HepG2 (cell line): ENCODE measurements around the gene CKAP2L. TPM values are rescaled to one million over a fixed set of nuclear protein-coding genes. Genes with fewer than 3 reads are reported as not detected.
A peak's percentile ranks its signal among the peaks of the same experiment; 100 is the strongest.

ENCODE experiments used
- ARID4A ChIP-seq: sonication (generic); formaldehyde crosslinking; IDR thresholded peaks from 2 replicates; pipeline ENCODE4 v1.5.0; 2020; ENCODE audit warnings: mild to moderate bottlenecking, missing genetic modification reagents, borderline replicate concordance
- EED ChIP-seq: sonication (generic); formaldehyde crosslinking; IDR thresholded peaks from 2 replicates; pipeline ENCODE4 v1.5.0; 2020; ENCODE audit warnings: mild to moderate bottlenecking, missing genetic modification reagents
- GATAD2A ChIP-seq: IDR thresholded peaks from 2 replicates; pipeline ENCODE4 v1.6.1; 2016
- JDP2 ChIP-seq: sonication (generic); formaldehyde crosslinking; IDR thresholded peaks from 2 replicates; pipeline ENCODE4 v1.8.1; 2022; ENCODE audit warnings: missing genetic modification reagents, borderline replicate concordance
- MYNN ChIP-seq: sonication (generic); formaldehyde crosslinking; IDR thresholded peaks from 2 replicates; pipeline ENCODE4 v1.4.0; 2020; ENCODE audit warnings: mild to moderate bottlenecking, low read depth, missing genetic modification reagents
- SMARCE1 ChIP-seq: fragments of 450-650 bp; IDR thresholded peaks from 2 replicates; pipeline ENCODE4 v1.6.1; 2017; ENCODE audit warnings: borderline replicate concordance
- SSRP1 ChIP-seq: IDR thresholded peaks from 2 replicates; pipeline ENCODE4 v1.6.1; 2016; ENCODE audit warnings: control low read depth
- ZFAT ChIP-seq: sonication (generic); formaldehyde crosslinking; conservative IDR thresholded peaks from 2 replicates; pipeline ENCODE4 v1.8.1; 2023; ENCODE audit warnings: missing genetic modification reagents, inconsistent platforms
- ZFP82 ChIP-seq: sonication (generic); formaldehyde crosslinking; IDR thresholded peaks from 2 replicates; pipeline ENCODE4 v1.5.1; 2020; ENCODE audit warnings: mild to moderate bottlenecking, missing genetic modification reagents, borderline replicate concordance
- ZNF205 ChIP-seq: IDR thresholded peaks from 2 replicates; pipeline ENCODE4 v1.6.1; 2018; ENCODE audit warnings: missing biosample characterization, missing genetic modification reagents
- ZNF362 ChIP-seq: sonication (generic); formaldehyde crosslinking; IDR thresholded peaks from 2 replicates; pipeline ENCODE4 v1.4.0; 2020; ENCODE audit warnings: missing genetic modification reagents, mild to moderate bottlenecking, borderline replicate concordance
- ZNF691 ChIP-seq: sonication (generic); formaldehyde crosslinking; IDR thresholded peaks from 2 replicates; pipeline ENCODE4 v1.4.0; 2020; ENCODE audit warnings: missing genetic modification reagents, low read depth, mild to moderate bottlenecking, borderline replicate concordance
- ZNF703 ChIP-seq: sonication (generic); formaldehyde crosslinking; IDR thresholded peaks from 2 replicates; pipeline ENCODE4 v1.5.1; 2020; ENCODE audit warnings: missing genetic modification reagents, mild to moderate bottlenecking, moderate library complexity, borderline replicate concordance
- ZNF704 ChIP-seq: sonication (generic); formaldehyde crosslinking; IDR thresholded peaks from 2 replicates; pipeline ENCODE4 v1.8.1; 2023; ENCODE audit warnings: mild to moderate bottlenecking, inconsistent platforms, moderate library complexity, missing genetic modification reagents, borderline replicate concordance
- ZNF747 ChIP-seq: sonication (generic); formaldehyde crosslinking; IDR thresholded peaks from 2 replicates; pipeline ENCODE4 v1.8.1; 2023; ENCODE audit warnings: missing genetic modification reagents, mild to moderate bottlenecking, borderline replicate concordance
- polyA plus RNA-seq, 8 experiments: library from polyadenylated mRNA; depleted of rRNA in 3 of 8; stranded (reverse) in 7 of 8; unstranded in 1 of 8; fragments of >200 nt; fragmentation: Illumina TruSeq in 4 of 8; extraction: Trizol in 4 of 8; gene quantifications; 2 replicates each; pipeline versions ENCODE4 v1.2.1 to v1.2.3, GENCODE V29; 2011 to 2016; ENCODE audit warnings: low read depth in 4 of 8, missing spikeins in 1 of 8, mixed read lengths in 1 of 8; ENCODE audit not compliant: insufficient read depth in 1 of 8
- total RNA-seq, 5 experiments: library from RNA; depleted of rRNA; stranded (reverse); fragments of >200 nt; fragmentation: Illumina TruSeq; extraction: Trizol; gene quantifications; 2 replicates each; pipeline ENCODE4 v1.2.3, GENCODE V29; 2016; ENCODE audit warnings: low read depth in 1 of 5
- TF ChIP-seq, protein P1 (sequence below): fragments of 450-650 bp; IDR thresholded peaks from 2 replicates; pipeline ENCODE4 v1.6.1; 2017; ENCODE audit warnings: mild to moderate bottlenecking
- TF ChIP-seq, protein P2 (sequence below): sonication (generic); formaldehyde crosslinking; IDR thresholded peaks from 2 replicates; pipeline ENCODE4 v1.4.0; 2020; ENCODE audit warnings: low read depth, mild to moderate bottlenecking, missing genetic modification reagents

The CKAP2L gene
- total and polyA plus RNA-seq, 2 of the 13 experiments (the other 11 are each of a cell fraction or from before 2014, with no cell fraction given), result 7.1 to 9.5 TPM

DNA sequence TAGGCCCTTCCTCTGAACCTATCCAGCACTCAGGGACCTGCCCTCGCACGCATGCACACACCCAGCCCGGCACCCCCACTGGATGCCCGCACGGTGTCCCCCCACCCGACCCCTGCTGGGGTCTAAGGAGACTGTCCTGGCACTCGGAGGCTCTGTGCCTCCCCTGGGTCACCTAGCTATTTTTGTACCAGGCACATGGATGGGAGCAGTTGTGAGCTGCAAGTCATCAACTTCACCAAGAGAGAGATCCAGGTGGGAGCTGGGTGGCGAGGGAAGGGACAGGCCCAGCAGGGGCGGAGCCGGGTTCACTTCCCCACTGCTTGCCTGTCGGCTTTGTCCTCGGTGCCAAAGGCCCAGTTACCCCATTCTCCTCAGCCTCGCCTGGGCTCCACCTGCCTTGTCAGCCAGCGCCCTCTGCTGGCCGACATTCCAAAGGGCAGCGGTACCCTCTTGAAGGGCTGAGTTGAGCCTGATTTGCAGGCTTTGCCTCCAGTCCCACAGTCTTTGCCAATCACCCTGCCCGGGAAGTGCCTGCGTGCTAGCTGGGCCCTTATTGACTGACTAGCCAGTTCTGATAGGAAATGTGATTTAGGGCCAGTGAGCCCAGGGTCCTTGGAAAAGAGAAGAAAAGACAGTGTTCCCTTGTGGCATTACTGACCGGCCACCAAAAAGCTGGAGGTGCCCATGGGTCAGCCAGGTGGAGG, 37.8 kb downstream of the CKAP2L start (continued):
- TF ChIP-seq ZNF691 (CRISPR knock-in tag) (peak; percentile 83; the same call in 1 of the 2 replicates), GATAD2A (CRISPR knock-in tag) (peak; percentile 85), EED (CRISPR knock-in tag) (0 out of 2 replicates have a peak, but pooled peaks have one; percentile 60), SSRP1 (no peak), ZNF703 (no peak), ZFAT (CRISPR knock-in tag) (no peak), JDP2 (CRISPR knock-in tag) (no peak), ZNF747 (CRISPR knock-in tag) (peak; percentile 70; the same call in 1 of the 2 replicates), ZNF362 (CRISPR knock-in tag) (peak; percentile 38; the same call in 1 of the 2 replicates), ZNF704 (CRISPR knock-in tag) (no peak), ZFP82 (no peak), MYNN (CRISPR knock-in tag) (peak; percentile 87), SMARCE1 (no peak), ARID4A (CRISPR knock-in tag) (peak; percentile 29; the same call in 1 of the 2 replicates), ZNF205 (CRISPR knock-in tag) (peak; percentile 69; the same call in 1 of the 2 replicates)
- TF ChIP-seq, protein P1, sequence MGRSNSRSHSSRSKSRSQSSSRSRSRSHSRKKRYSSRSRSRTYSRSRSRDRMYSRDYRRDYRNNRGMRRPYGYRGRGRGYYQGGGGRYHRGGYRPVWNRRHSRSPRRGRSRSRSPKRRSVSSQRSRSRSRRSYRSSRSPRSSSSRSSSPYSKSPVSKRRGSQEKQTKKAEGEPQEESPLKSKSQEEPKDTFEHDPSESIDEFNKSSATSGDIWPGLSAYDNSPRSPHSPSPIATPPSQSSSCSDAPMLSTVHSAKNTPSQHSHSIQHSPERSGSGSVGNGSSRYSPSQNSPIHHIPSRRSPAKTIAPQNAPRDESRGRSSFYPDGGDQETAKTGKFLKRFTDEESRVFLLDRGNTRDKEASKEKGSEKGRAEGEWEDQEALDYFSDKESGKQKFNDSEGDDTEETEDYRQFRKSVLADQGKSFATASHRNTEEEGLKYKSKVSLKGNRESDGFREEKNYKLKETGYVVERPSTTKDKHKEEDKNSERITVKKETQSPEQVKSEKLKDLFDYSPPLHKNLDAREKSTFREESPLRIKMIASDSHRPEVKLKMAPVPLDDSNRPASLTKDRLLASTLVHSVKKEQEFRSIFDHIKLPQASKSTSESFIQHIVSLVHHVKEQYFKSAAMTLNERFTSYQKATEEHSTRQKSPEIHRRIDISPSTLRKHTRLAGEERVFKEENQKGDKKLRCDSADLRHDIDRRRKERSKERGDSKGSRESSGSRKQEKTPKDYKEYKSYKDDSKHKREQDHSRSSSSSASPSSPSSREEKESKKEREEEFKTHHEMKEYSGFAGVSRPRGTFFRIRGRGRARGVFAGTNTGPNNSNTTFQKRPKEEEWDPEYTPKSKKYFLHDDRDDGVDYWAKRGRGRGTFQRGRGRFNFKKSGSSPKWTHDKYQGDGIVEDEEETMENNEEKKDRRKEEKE, result no peak
- TF ChIP-seq, protein P2, sequence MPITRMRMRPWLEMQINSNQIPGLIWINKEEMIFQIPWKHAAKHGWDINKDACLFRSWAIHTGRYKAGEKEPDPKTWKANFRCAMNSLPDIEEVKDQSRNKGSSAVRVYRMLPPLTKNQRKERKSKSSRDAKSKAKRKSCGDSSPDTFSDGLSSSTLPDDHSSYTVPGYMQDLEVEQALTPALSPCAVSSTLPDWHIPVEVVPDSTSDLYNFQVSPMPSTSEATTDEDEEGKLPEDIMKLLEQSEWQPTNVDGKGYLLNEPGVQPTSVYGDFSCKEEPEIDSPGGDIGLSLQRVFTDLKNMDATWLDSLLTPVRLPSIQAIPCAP (CRISPR knock-in tag), result peak; percentile 53; the same call in 1 of the 2 replicates
